Neural cell (in vitro differentiated cells): ENCODE data around the gene GNL3. TPM values are rescaled to one million over a fixed set of nuclear protein-coding genes. Genes with fewer than 3 reads are reported as not detected.

Source experiments
- polyA plus RNA-seq: library from polyadenylated mRNA; depleted of rRNA; stranded (reverse); fragments of >200 nt; gene quantifications from 2 replicates; pipeline ENCODE4 v1.2.3, GENCODE V29; 2014
- small RNA-seq, 3 experiments: library from RNA; depleted of rRNA; stranded (forward); fragments of <200 nt; gene quantifications; one replicate each; pipeline ENCODE3, GENCODE V24; 2012

Gene GNL3
- polyA plus RNA-seq, 1 donor from 2014 or later, result 133 TPM

Small RNAs within 50 kb of the gene (small RNA-seq; reads per million reads assigned to genes)
- gene AC006254.2, result 0 reads per million in 3 experiments
- gene RF00569, result 957 to 1,078 (median 993) reads per million in 3 experiments
- gene RF01183, result 0 reads per million in 3 experiments
- gene SNORD19, result 0 reads per million in 3 experiments
- gene SNORD19B, result 0 reads per million in 3 experiments
- 2,493 to 3,883 (median 3,732) reads per million in 3 experiments for gene SNORD69

Other genes with a start within 250 kb of the GNL3 start
- not detected in 2 replicates for gene SEMA3G, start 240.9 kb upstream of the GNL3 start, polyA plus RNA-seq
- gene TNNC1, start 232.0 kb upstream of the GNL3 start, polyA plus RNA-seq, result 2.2 TPM in 1 of 2 replicates, not detected in the other
- 88.9 and 107 TPM in 2 replicates for gene NISCH, start 230.4 kb upstream of the GNL3 start, polyA plus RNA-seq
- gene STAB1, start 190.7 kb upstream of the GNL3 start, polyA plus RNA-seq, result 0.28 and 0.50 TPM in 2 replicates
- 35.1 and 46.7 TPM in 2 replicates for gene NT5DC2, start 152.2 kb upstream of the GNL3 start, polyA plus RNA-seq
- gene UQCC5, start 149.4 kb upstream of the GNL3 start, polyA plus RNA-seq, result 5.2 and 20.5 TPM in 2 replicates
- gene PBRM1, start 119 bp upstream of the GNL3 start, polyA plus RNA-seq, result 64.4 and 66.6 TPM in 2 replicates
- 177 and 182 TPM in 2 replicates for gene GLT8D1, start 19.8 kb downstream of the GNL3 start, polyA plus RNA-seq
- gene SPCS1, start 20.1 kb downstream of the GNL3 start, polyA plus RNA-seq, result 97.4 TPM in 2 replicates
- gene NEK4, start 84.9 kb downstream of the GNL3 start, polyA plus RNA-seq, result 29.0 and 45.6 TPM in 2 replicates
- gene ITIH1, start 91.6 kb downstream of the GNL3 start, polyA plus RNA-seq, result not detected in 2 replicates
- not detected in 2 replicates for gene ITIH3, start 108.8 kb downstream of the GNL3 start, polyA plus RNA-seq
- 16.3 and 29.5 TPM in 2 replicates for gene ITIH4, start 144.6 kb downstream of the GNL3 start, polyA plus RNA-seq
- not detected in 2 replicates for gene MUSTN1, start 149.0 kb downstream of the GNL3 start, polyA plus RNA-seq
- gene STIMATE, start 211.5 kb downstream of the GNL3 start, polyA plus RNA-seq, result 14.6 and 24.9 TPM in 2 replicates